ENCODE results near the gene TBC1D5. TPM values are rescaled to one million over a fixed set of nuclear protein-coding genes. Genes with fewer than 3 reads are reported as not detected.
"Not testable (repeated sequence)": the region's sequence is repeated elsewhere in the genome, so short reads cannot be mapped to it uniquely, and the experiment has no call there.

Gene TBC1D5
- total and polyA plus RNA-seq, 2 donors (not counting 1 experiment from before 2014, with no cell fraction given), result 22.6 to 111 TPM

DNA sequence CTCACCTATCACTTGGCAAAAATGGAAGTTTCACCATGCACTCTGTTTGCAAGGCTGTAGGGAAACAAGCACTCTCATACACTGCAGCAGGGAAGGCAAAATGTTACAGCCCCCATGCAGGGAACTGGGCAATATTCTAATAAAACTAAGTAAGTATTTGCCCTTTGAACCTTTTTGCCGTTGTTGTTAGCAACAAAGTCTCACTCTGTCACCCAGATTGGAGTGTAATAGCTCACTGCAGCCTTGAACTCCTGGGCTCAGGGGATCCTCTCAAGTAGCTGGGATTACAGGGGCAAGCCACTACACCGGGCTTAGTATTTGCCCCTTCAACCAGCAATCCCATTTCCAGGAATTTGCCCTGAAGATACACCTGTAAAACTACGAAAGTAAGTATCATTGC is 122.5 kb downstream of the TBC1D5 start:
- ChIA-PET POLR2A (no interaction called here), CTCF (no interaction called here)
- TF ChIP-seq, protein P1, sequence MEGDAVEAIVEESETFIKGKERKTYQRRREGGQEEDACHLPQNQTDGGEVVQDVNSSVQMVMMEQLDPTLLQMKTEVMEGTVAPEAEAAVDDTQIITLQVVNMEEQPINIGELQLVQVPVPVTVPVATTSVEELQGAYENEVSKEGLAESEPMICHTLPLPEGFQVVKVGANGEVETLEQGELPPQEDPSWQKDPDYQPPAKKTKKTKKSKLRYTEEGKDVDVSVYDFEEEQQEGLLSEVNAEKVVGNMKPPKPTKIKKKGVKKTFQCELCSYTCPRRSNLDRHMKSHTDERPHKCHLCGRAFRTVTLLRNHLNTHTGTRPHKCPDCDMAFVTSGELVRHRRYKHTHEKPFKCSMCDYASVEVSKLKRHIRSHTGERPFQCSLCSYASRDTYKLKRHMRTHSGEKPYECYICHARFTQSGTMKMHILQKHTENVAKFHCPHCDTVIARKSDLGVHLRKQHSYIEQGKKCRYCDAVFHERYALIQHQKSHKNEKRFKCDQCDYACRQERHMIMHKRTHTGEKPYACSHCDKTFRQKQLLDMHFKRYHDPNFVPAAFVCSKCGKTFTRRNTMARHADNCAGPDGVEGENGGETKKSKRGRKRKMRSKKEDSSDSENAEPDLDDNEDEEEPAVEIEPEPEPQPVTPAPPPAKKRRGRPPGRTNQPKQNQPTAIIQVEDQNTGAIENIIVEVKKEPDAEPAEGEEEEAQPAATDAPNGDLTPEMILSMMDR (IDR thresholded peaks at IDR 0.05), result no peak
- TF ChIP-seq EZH2 (IDR thresholded peaks at IDR 0.05; ENCODE audit: borderline replicate concordance, insufficient read depth, low read depth, low read length, poor library complexity, severe bottlenecking), result no peak
- H3K9me3 ChIP-seq (ENCODE audit: control extremely low read depth in 1 of 3, control insufficient read depth in 2 of 3, insufficient read depth in 1 of 3, low read length in 2 of 3), result peaks cover 0 to 3% (median 0%) of the 10 kb centered on the region in 3 donors
- ATAC-seq (ENCODE audit: low read depth) (no peak), DNase-seq (no peak)
- no peak overlapping the region for H3K27ac ChIP-seq (ENCODE audit: low read length in 2 of 2)
- H3K4me2 ChIP-seq (replicated peaks; ENCODE audit: low read depth, low read length, poor library complexity, severe bottlenecking), result no peak overlapping the region
- H2AFZ ChIP-seq (ENCODE audit: insufficient read depth, low read depth, low read length, poor library complexity, severe bottlenecking), result no peak overlapping the region
- H4K20me1 ChIP-seq (ENCODE audit: control insufficient read depth, insufficient read depth, low read length, poor library complexity, severe bottlenecking), result peaks cover 4% of the 10 kb centered on the region
- intact Hi-C loops (cut with micrococcal nuclease), result no loop called here
- H3K27ac Mint-ChIP-seq, result no peak overlapping the region
- no peaks in the 10 kb centered on the region for H3K27me3 Mint-ChIP-seq
- H3K9ac ChIP-seq (ENCODE audit: low read length), result no peak overlapping the region
- H3K9me3 Mint-ChIP-seq (ENCODE audit: insufficient read depth), result no peaks in the 10 kb centered on the region
- H3K4me3 ChIP-seq (ENCODE audit: control extremely low read depth in 1 of 5, extremely low read depth in 1 of 5, insufficient read depth in 1 of 5, low read depth in 2 of 5, low read length in 4 of 5), result no peak overlapping the region
- no peak overlapping the region for H3K4me3 Mint-ChIP-seq
- no peaks in the 10 kb centered on the region for H3K4me1 ChIP-seq (ENCODE audit: control insufficient read depth in 2 of 2, insufficient read depth in 2 of 2, low read length in 2 of 2)
- peaks cover 7% of the 10 kb centered on the region for H3K79me2 ChIP-seq (ENCODE audit: control insufficient read depth, insufficient read depth, low read length)
- no peaks in the 10 kb centered on the region for H3K27me3 ChIP-seq (replicated peaks in 1 of 4; ENCODE audit: control extremely low read depth in 1 of 4, control insufficient read depth in 3 of 4, insufficient read depth in 4 of 4, low read length in 3 of 4)
- WGBS (ENCODE audit: insufficient coverage), result 100% methylated on average over 1 of the region's 3 CpGs
- peaks cover 7 to 34% of the 10 kb centered on the region in 2 experiments for H3K36me3 ChIP-seq (replicated peaks in 1 of 2; ENCODE audit: control extremely low read depth in 1 of 2, control insufficient read depth in 1 of 2, extremely low read depth in 1 of 2, insufficient read depth in 2 of 2, low read length in 1 of 2)
- H3K4me1 Mint-ChIP-seq, result no peaks in the 10 kb centered on the region

DNA sequence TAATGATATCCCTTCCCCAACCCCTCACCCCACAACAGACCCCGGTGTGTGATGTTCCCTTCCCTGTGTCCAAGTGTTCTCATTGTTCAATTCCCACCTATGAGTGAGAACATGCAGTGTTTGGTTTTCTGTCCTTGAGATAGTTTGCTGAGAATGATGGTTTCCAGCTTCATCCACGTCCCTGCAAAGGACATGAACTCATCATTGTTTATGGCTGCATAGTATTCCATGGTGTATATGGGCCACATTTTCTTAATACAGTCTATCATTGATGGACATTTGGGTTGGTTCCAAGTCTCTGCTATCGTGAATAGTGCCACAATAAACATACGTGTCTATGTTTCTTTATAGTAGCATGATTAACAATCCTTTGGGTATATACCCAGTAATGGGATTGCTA is 129.4 kb downstream of the TBC1D5 start:
- H3K4me2 ChIP-seq (replicated peaks; ENCODE audit: low read depth, low read length, poor library complexity, severe bottlenecking); H3K4me3 ChIP-seq (ENCODE audit: control extremely low read depth in 1 of 5, extremely low read depth in 1 of 5, insufficient read depth in 1 of 5, low read depth in 2 of 5, low read length in 4 of 5); H3K79me2 ChIP-seq (ENCODE audit: control insufficient read depth, insufficient read depth, low read length); H3K27me3 ChIP-seq (replicated peaks in 1 of 4; ENCODE audit: control extremely low read depth in 1 of 4, control insufficient read depth in 3 of 4, insufficient read depth in 4 of 4, low read length in 3 of 4); DNase-seq; intact Hi-C loops (cut with micrococcal nuclease); H4K20me1 ChIP-seq (ENCODE audit: control insufficient read depth, insufficient read depth, low read length, poor library complexity, severe bottlenecking); CTCF ChIA-PET; H3K36me3 ChIP-seq (replicated peaks in 1 of 2; ENCODE audit: control extremely low read depth in 1 of 2, control insufficient read depth in 1 of 2, extremely low read depth in 1 of 2, insufficient read depth in 2 of 2, low read length in 1 of 2); H2AFZ ChIP-seq (ENCODE audit: insufficient read depth, low read depth, low read length, poor library complexity, severe bottlenecking); H3K27me3 Mint-ChIP-seq; H3K27ac ChIP-seq (ENCODE audit: low read length in 2 of 2); H3K4me1 Mint-ChIP-seq; H3K9me3 ChIP-seq (ENCODE audit: control extremely low read depth in 1 of 3, control insufficient read depth in 2 of 3, insufficient read depth in 1 of 3, low read length in 2 of 3); H3K9ac ChIP-seq (ENCODE audit: low read length); POLR2A ChIA-PET; H3K27ac Mint-ChIP-seq; H3K4me3 Mint-ChIP-seq; ATAC-seq (ENCODE audit: low read depth); H3K4me1 ChIP-seq (ENCODE audit: control insufficient read depth in 2 of 2, insufficient read depth in 2 of 2, low read length in 2 of 2): not testable (repeated sequence)
- peaks cover 11% of the 10 kb centered on the region for H3K9me3 Mint-ChIP-seq (ENCODE audit: insufficient read depth)
- WGBS (ENCODE audit: insufficient coverage), result no CpG with 5 or more reads among the region's 4 CpGs

Data from B cell (primary cell).